HEK293 (cell line): ENCODE results near the gene IREB2.

ENCODE experiments used
- BCL11B ChIP-seq: fragments of 450-650 bp; formaldehyde crosslinking; IDR thresholded peaks from 2 replicates; pipeline ENCODE4 v1.5.1; 2016; ENCODE audit warnings: low read depth, missing biosample characterization, missing genetic modification characterization
- FEZF1 ChIP-seq: fragments of 450-650 bp; formaldehyde crosslinking; IDR thresholded peaks from 2 replicates; pipeline ENCODE4 v1.5.1; 2016; ENCODE audit warnings: missing biosample characterization, missing genetic modification characterization
- GLI2 ChIP-seq: fragments of 450-650 bp; formaldehyde crosslinking; IDR thresholded peaks from 2 replicates; pipeline ENCODE4; 2017; ENCODE audit warnings: missing biosample characterization, missing genetic modification characterization, low read depth, borderline replicate concordance
- GLIS2 ChIP-seq: fragments of 450-650 bp; formaldehyde crosslinking; IDR thresholded peaks from 2 replicates; pipeline ENCODE4 v1.5.1; 2016; ENCODE audit warnings: missing biosample characterization, missing genetic modification characterization
- ZBTB17 ChIP-seq: fragments of 450-650 bp; formaldehyde crosslinking; IDR thresholded peaks from 2 replicates; pipeline ENCODE4 v1.5.1; 2016; ENCODE audit warnings: missing biosample characterization, missing genetic modification characterization
- ZFP37 ChIP-seq: fragments of 450-650 bp; formaldehyde crosslinking; IDR thresholded peaks from 2 replicates; pipeline ENCODE4 v1.5.1; 2016; ENCODE audit warnings: missing biosample characterization, missing genetic modification characterization
- ZNF112 ChIP-seq: fragments of 450-650 bp; formaldehyde crosslinking; IDR thresholded peaks from 2 replicates; pipeline ENCODE4 v1.5.0; 2017; ENCODE audit warnings: missing biosample characterization, missing genetic modification characterization
- ZNF114 ChIP-seq: fragments of 450-650 bp; formaldehyde crosslinking; IDR thresholded peaks from 2 replicates; pipeline ENCODE4 v1.5.0; 2017; ENCODE audit warnings: missing biosample characterization, missing genetic modification characterization
- ZNF121 ChIP-seq: fragments of 450-650 bp; formaldehyde crosslinking; IDR thresholded peaks from 2 replicates; pipeline ENCODE4 v1.5.1; 2016; ENCODE audit warnings: missing biosample characterization, missing genetic modification characterization
- ZNF138 ChIP-seq: fragments of 450-650 bp; formaldehyde crosslinking; IDR thresholded peaks from 2 replicates; pipeline ENCODE4 v1.5.1; 2016; ENCODE audit warnings: missing biosample characterization, missing genetic modification characterization, borderline replicate concordance
- ZNF146 ChIP-seq: fragments of 450-650 bp; formaldehyde crosslinking; IDR thresholded peaks from 2 replicates; pipeline ENCODE4 v1.5.1; 2016; ENCODE audit warnings: missing biosample characterization, missing genetic modification characterization
- ZNF157 ChIP-seq: fragments of 450-650 bp; formaldehyde crosslinking; IDR thresholded peaks from 2 replicates; pipeline ENCODE4 v1.5.1; 2016; ENCODE audit warnings: missing biosample characterization, missing genetic modification characterization
- ZNF248 ChIP-seq: fragments of 450-650 bp; formaldehyde crosslinking; IDR thresholded peaks from 2 replicates; pipeline ENCODE4 v1.5.1; 2017; ENCODE audit warnings: missing biosample characterization, missing genetic modification characterization
- ZNF292 ChIP-seq: fragments of 450-650 bp; formaldehyde crosslinking; IDR thresholded peaks from 2 replicates; pipeline ENCODE4 v1.5.1; 2016; ENCODE audit warnings: low read depth, missing biosample characterization, missing genetic modification characterization, borderline replicate concordance
- ZNF341 ChIP-seq: fragments of 450-650 bp; formaldehyde crosslinking; IDR thresholded peaks from 2 replicates; pipeline ENCODE4; 2016; ENCODE audit warnings: low read depth, missing biosample characterization, missing genetic modification characterization
- ZNF423 ChIP-seq: fragments of 450-650 bp; formaldehyde crosslinking; IDR thresholded peaks from 2 replicates; pipeline ENCODE4 v1.5.1; 2016; ENCODE audit warnings: missing biosample characterization, missing genetic modification characterization
- ZNF501 ChIP-seq: fragments of 450-650 bp; formaldehyde crosslinking; IDR thresholded peaks from 2 replicates; pipeline ENCODE4 v1.5.1; 2016; ENCODE audit warnings: missing biosample characterization, missing genetic modification characterization
- ZNF510 ChIP-seq: fragments of 450-650 bp; formaldehyde crosslinking; IDR thresholded peaks from 2 replicates; pipeline ENCODE4 v1.5.1; 2018; ENCODE audit warnings: mild to moderate bottlenecking, missing genetic modification characterization, missing biosample characterization; ENCODE audit not compliant: insufficient replicate concordance
- ZNF529 ChIP-seq: fragments of 450-650 bp; formaldehyde crosslinking; IDR thresholded peaks from 2 replicates; pipeline ENCODE4 v1.5.1; 2017; ENCODE audit warnings: missing genetic modification characterization, missing biosample characterization; ENCODE audit not compliant: insufficient replicate concordance
- ZNF530 ChIP-seq: fragments of 450-650 bp; formaldehyde crosslinking; IDR thresholded peaks from 2 replicates; pipeline ENCODE4 v1.5.1; 2016; ENCODE audit warnings: low read depth, missing biosample characterization, missing genetic modification characterization
- ZNF623 ChIP-seq: fragments of 450-650 bp; formaldehyde crosslinking; IDR thresholded peaks from 2 replicates; pipeline ENCODE4 v1.5.1; 2016; ENCODE audit warnings: missing biosample characterization, missing genetic modification characterization
- ZNF776 ChIP-seq: fragments of 450-650 bp; formaldehyde crosslinking; IDR thresholded peaks from 2 replicates; pipeline ENCODE4 v1.5.0; 2017; ENCODE audit warnings: missing biosample characterization, missing genetic modification characterization, borderline replicate concordance
- ZNF837 ChIP-seq: fragments of 450-650 bp; formaldehyde crosslinking; IDR thresholded peaks from 2 replicates; pipeline ENCODE4 v1.5.1; 2016; ENCODE audit warnings: missing biosample characterization, missing genetic modification characterization
- TF ChIP-seq, protein P1 (sequence below): fragments of 450-650 bp; formaldehyde crosslinking; IDR thresholded peaks from 2 replicates; pipeline ENCODE4 v1.5.1; 2016; ENCODE audit warnings: missing biosample characterization, missing genetic modification characterization
- TF ChIP-seq, protein P2 (sequence below): fragments of 450-650 bp; formaldehyde crosslinking; IDR thresholded peaks from 2 replicates; pipeline ENCODE4 v1.5.1; 2016; ENCODE audit warnings: missing biosample characterization, missing genetic modification characterization
- TF ChIP-seq, protein P3 (sequence below): fragments of 450-650 bp; formaldehyde crosslinking; IDR thresholded peaks from 2 replicates; pipeline ENCODE4 v1.5.1; 2016; ENCODE audit warnings: missing biosample characterization, missing genetic modification characterization
- TF ChIP-seq, protein P4 (sequence below): fragments of 450-650 bp; formaldehyde crosslinking; IDR thresholded peaks from 2 replicates; pipeline ENCODE4 v1.5.1; 2016; ENCODE audit warnings: missing biosample characterization, missing genetic modification characterization
- TF ChIP-seq, protein P5 (sequence below): fragments of 450-650 bp; formaldehyde crosslinking; IDR thresholded peaks from 2 replicates; pipeline ENCODE4 v1.5.1; 2016; ENCODE audit warnings: missing biosample characterization, missing genetic modification characterization
- TF ChIP-seq, protein P6 (sequence below): fragments of 450-650 bp; formaldehyde crosslinking; IDR thresholded peaks from 2 replicates; pipeline ENCODE4 v1.5.1; 2016; ENCODE audit warnings: missing biosample characterization, missing genetic modification characterization, low read depth

IREB2 gene

DNA sequence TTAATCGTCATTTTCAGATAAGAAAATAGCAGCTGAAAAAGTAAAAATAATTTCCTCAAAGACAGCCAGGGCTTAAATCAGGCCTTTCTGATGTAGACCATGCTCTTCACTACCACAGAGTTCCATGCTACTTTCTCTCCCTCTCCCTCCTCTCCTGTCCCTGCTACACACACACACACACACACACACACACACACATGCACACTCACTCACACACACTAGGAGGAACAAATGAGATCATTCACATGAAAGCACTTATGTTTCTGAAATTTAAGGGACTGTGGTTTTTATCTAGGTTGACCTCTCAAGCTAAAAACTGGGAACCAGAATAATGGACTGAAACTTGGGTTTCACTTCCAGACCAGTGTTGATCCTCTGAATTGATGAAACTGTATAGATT, 98.1 kb downstream of the IREB2 start (continued):
- TF ChIP-seq, protein P1, sequence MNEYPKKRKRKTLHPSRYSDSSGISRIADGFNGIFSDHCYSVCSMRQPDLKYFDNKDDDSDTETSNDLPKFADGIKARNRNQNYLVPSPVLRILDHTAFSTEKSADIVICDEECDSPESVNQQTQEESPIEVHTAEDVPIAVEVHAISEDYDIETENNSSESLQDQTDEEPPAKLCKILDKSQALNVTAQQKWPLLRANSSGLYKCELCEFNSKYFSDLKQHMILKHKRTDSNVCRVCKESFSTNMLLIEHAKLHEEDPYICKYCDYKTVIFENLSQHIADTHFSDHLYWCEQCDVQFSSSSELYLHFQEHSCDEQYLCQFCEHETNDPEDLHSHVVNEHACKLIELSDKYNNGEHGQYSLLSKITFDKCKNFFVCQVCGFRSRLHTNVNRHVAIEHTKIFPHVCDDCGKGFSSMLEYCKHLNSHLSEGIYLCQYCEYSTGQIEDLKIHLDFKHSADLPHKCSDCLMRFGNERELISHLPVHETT (tag by site-specific recombination), result no peak
- TF ChIP-seq ZNF157 (tag by site-specific recombination) (no peak), ZFP37 (tag by site-specific recombination) (0 out of 2 replicates have a peak, but pooled peaks have one; percentile 40), ZBTB17 (tag by site-specific recombination) (no peak), GLI2 (no peak), ZNF248 (tag by site-specific recombination) (peak; percentile 70; the same call in 1 of the 2 replicates), ZNF501 (no peak), ZNF776 (tag by site-specific recombination) (peak; percentile 87), ZNF341 (tag by site-specific recombination) (no peak), ZNF112 (tag by site-specific recombination) (no peak; the same call in 1 of the 2 replicates), ZNF114 (tag by site-specific recombination) (peak; percentile 98), ZNF623 (0 out of 2 replicates have a peak, but pooled peaks have one; percentile 12), ZNF837 (no peak), ZNF529 (no peak), ZNF146 (tag by site-specific recombination) (no peak), FEZF1 (tag by site-specific recombination) (no peak), ZNF423 (tag by site-specific recombination) (no peak), ZNF138 (no peak), ZNF510 (tag by site-specific recombination) (no peak), ZNF530 (tag by site-specific recombination) (no peak), ZNF292 (tag by site-specific recombination) (no peak), BCL11B (tag by site-specific recombination) (no peak), ZNF121 (no peak), GLIS2 (tag by site-specific recombination) (no peak)
- TF ChIP-seq, protein P2, sequence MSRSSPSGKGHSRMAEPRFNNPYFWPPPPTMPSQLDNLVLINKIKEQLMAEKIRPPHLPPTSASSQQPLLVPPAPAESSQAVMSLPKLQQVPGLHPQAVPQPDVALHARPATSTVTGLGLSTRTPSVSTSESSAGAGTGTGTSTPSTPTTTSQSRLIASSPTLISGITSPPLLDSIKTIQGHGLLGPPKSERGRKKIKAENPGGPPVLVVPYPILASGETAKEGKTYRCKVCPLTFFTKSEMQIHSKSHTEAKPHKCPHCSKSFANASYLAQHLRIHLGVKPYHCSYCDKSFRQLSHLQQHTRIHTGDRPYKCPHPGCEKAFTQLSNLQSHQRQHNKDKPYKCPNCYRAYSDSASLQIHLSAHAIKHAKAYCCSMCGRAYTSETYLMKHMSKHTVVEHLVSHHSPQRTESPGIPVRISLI (tag by site-specific recombination), result no peak
- TF ChIP-seq, protein P3, sequence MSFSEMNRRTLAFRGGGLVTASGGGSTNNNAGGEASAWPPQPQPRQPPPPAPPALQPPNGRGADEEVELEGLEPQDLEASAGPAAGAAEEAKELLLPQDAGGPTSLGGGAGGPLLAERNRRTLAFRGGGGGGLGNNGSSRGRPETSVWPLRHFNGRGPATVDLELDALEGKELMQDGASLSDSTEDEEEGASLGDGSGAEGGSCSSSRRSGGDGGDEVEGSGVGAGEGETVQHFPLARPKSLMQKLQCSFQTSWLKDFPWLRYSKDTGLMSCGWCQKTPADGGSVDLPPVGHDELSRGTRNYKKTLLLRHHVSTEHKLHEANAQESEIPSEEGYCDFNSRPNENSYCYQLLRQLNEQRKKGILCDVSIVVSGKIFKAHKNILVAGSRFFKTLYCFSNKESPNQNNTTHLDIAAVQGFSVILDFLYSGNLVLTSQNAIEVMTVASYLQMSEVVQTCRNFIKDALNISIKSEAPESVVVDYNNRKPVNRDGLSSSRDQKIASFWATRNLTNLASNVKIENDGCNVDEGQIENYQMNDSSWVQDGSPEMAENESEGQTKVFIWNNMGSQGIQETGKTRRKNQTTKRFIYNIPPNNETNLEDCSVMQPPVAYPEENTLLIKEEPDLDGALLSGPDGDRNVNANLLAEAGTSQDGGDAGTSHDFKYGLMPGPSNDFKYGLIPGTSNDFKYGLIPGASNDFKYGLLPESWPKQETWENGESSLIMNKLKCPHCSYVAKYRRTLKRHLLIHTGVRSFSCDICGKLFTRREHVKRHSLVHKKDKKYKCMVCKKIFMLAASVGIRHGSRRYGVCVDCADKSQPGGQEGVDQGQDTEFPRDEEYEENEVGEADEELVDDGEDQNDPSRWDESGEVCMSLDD (tag by site-specific recombination), result 0 out of 2 replicates have a peak, but pooled peaks have one; percentile 23
- TF ChIP-seq, protein P4, sequence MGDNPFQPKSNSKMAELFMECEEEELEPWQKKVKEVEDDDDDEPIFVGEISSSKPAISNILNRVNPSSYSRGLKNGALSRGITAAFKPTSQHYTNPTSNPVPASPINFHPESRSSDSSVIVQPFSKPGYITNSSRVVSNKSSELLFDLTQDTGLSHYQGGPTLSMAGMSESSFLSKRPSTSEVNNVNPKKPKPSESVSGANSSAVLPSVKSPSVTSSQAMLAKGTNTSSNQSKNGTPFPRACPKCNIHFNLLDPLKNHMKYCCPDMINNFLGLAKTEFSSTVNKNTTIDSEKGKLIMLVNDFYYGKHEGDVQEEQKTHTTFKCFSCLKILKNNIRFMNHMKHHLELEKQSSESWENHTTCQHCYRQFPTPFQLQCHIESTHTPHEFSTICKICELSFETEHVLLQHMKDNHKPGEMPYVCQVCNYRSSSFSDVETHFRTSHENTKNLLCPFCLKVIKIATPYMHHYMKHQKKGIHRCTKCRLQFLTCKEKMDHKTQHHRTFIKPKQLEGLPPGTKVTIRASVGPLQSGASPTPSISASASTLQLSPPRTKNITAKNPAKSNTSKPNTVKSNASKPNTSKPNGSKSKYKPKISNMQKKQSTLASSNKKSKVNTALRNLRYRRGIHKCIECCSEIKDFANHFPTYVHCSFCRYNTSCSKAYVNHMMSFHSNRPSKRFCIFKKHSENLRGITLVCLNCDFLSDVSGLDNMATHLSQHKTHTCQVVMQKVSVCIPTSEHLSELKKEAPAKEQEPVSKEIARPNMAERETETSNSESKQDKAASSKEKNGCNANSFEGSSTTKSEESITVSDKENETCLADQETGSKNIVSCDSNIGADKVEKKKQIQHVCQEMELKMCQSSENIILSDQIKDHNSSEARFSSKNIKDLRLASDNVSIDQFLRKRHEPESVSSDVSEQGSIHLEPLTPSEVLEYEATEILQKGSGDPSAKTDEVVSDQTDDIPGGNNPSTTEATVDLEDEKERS (tag by site-specific recombination), result no peak
- TF ChIP-seq, protein P5, sequence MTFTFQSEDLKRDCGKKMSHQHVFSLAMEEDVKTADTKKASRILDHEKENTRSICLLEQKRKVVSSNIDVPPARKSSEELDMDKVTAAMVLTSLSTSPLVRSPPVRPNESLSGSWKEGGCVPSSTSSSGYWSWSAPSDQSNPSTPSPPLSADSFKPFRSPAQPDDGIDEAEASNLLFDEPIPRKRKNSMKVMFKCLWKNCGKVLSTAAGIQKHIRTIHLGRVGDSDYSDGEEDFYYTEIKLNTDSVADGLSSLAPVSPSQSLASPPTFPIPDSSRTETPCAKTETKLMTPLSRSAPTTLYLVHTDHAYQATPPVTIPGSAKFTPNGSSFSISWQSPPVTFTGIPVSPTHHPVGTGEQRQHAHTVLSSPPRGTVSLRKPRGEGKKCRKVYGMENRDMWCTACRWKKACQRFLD (tag by site-specific recombination), result no peak
- TF ChIP-seq, protein P6, sequence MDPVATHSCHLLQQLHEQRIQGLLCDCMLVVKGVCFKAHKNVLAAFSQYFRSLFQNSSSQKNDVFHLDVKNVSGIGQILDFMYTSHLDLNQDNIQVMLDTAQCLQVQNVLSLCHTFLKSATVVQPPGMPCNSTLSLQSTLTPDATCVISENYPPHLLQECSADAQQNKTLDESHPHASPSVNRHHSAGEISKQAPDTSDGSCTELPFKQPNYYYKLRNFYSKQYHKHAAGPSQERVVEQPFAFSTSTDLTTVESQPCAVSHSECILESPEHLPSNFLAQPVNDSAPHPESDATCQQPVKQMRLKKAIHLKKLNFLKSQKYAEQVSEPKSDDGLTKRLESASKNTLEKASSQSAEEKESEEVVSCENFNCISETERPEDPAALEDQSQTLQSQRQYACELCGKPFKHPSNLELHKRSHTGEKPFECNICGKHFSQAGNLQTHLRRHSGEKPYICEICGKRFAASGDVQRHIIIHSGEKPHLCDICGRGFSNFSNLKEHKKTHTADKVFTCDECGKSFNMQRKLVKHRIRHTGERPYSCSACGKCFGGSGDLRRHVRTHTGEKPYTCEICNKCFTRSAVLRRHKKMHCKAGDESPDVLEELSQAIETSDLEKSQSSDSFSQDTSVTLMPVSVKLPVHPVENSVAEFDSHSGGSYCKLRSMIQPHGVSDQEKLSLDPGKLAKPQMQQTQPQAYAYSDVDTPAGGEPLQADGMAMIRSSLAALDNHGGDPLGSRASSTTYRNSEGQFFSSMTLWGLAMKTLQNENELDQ, result 0 out of 2 replicates have a peak, but pooled peaks have one; percentile 15
